Esophagus squamous epithelium (tissue), 5 donors: ENCODE results near the gene NAB2. TPM values are rescaled to one million over a fixed set of nuclear protein-coding genes. Genes with fewer than 3 reads are reported as not detected.
"Not testable (repeated sequence)": the region's sequence is repeated elsewhere in the genome, so short reads cannot be mapped to it uniquely, and the experiment has no call there.

Experiments
- DNase-seq: peaks from one replicate; lab custom pipeline; 2025; lab: John Stamatoyannopoulos, UW
- H3K27ac ChIP-seq, 4 donors: fragments of 200-600 bp; sonication (generic); one replicate each; pipeline ENCODE4 v1.5.1; 2016 to 2019; ENCODE audit warnings: mild to moderate bottlenecking in 1 of 4
- H3K27me3 ChIP-seq, 4 donors: fragments of 200-600 bp; sonication (generic); 1 replicate in 3 of 4; 2 replicates in 1 of 4; pipeline versions ENCODE4 v1.5.1 to v1.6.0; 2017 to 2021; ENCODE audit warnings: antibody characterized with exemption in 1 of 4
- H3K36me3 ChIP-seq, 3 donors: fragments of 200-600 bp; sonication (generic); one replicate each; pipeline ENCODE4 v1.5.1; 2016 to 2019
- H3K4me1 ChIP-seq, 3 donors: fragments of 200-600 bp; sonication (generic); one replicate each; pipeline ENCODE4 v1.5.1; 2017 to 2019
- H3K4me3 ChIP-seq, 4 donors: fragments of 200-600 bp; sonication (generic); 1 replicate in 3 of 4; 2 replicates in 1 of 4; pipeline ENCODE4 v1.5.1; 2016 to 2019; ENCODE audit warnings: mild to moderate bottlenecking in 2 of 4, moderate library complexity in 1 of 4
- H3K9me3 ChIP-seq, 3 donors: fragments of 200-600 bp; sonication (generic); one replicate each; pipeline ENCODE4 v1.5.1; 2016 to 2019
- POLR2A ChIP-seq, 4 donors: fragments of 450-650 bp; IDR thresholded peaks; one replicate each; pipeline ENCODE4 v1.6.1; 2017; ENCODE audit warnings: antibody characterized with exemption in 4 of 4, mild to moderate bottlenecking in 4 of 4, moderate library complexity in 3 of 4
- WGBS, 2 donors: methylation state at CpG; one replicate each; pipeline ENCODE4 v1.1.5; 2018; 5-methylcytosine and 5-hydroxymethylcytosine counted together
- intact Hi-C: fragments of 100-400 bp; cut with DNase I; formaldehyde crosslinking; loops from one replicate; pipeline ENCODE4 v1.15.0; 2022
- total RNA-seq, 4 donors: library from RNA; depleted of rRNA; stranded (reverse); fragments of >200 nt; gene quantifications; one replicate each; pipeline ENCODE4 v1.1.0, GENCODE V29; 2016
- TF ChIP-seq, protein P1 (sequence below), 6 experiments: fragments of 450-650 bp in 4 of 6; fragments of 200-600 bp in 2 of 6; sonication (generic) in 2 of 6; IDR thresholded peaks; one replicate each; pipeline ENCODE4 v1.5.1; 2016 to 2019; ENCODE audit warnings: antibody characterized with exemption in 6 of 6, mild to moderate bottlenecking in 4 of 6, moderate library complexity in 4 of 6
- donor health status: DM: yes; HTN: yes; CAD: no.

The NAB2 gene
- total RNA-seq, 4 donors from 2014 or later: 9.1 to 25.2 (median 13.3) TPM

- no peak for TF ChIP-seq POLR2A (IDR thresholded peaks at IDR 0.05)
- TF ChIP-seq, protein P1, sequence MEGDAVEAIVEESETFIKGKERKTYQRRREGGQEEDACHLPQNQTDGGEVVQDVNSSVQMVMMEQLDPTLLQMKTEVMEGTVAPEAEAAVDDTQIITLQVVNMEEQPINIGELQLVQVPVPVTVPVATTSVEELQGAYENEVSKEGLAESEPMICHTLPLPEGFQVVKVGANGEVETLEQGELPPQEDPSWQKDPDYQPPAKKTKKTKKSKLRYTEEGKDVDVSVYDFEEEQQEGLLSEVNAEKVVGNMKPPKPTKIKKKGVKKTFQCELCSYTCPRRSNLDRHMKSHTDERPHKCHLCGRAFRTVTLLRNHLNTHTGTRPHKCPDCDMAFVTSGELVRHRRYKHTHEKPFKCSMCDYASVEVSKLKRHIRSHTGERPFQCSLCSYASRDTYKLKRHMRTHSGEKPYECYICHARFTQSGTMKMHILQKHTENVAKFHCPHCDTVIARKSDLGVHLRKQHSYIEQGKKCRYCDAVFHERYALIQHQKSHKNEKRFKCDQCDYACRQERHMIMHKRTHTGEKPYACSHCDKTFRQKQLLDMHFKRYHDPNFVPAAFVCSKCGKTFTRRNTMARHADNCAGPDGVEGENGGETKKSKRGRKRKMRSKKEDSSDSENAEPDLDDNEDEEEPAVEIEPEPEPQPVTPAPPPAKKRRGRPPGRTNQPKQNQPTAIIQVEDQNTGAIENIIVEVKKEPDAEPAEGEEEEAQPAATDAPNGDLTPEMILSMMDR (IDR thresholded peaks at IDR 0.05): peak in 4 of 6 experiments; percentile 69 to 95 (median 87)
- intact Hi-C loops: loop anchor here (2.0 kb wide), 1 partner anchor 42 kb away; no protein-coding TSS in a partner anchor
- H3K27me3 ChIP-seq: no peaks in the 10 kb centered on the region
- H3K4me3 ChIP-seq: peak overlapping the region in 3 of 4 donors; percentile 68 to 79 (median 69)
- 65 to 68% methylated on average over 8 to 9 of the region's 9 CpGs for WGBS, 2 donors
- peaks cover 26 to 44% (median 31%) of the 10 kb centered on the region in 3 donors for H3K4me1 ChIP-seq
- no peak for DNase-seq
- H3K9me3 ChIP-seq: no peaks in the 10 kb centered on the region
- peaks cover 0 to 17% (median 0%) of the 10 kb centered on the region in 3 donors for H3K36me3 ChIP-seq
- peak overlapping the region; percentile 98 to 99 (median 99) for H3K27ac ChIP-seq
These were observed 23.8 kb downstream of the NAB2 start for GRCh38 chr12:57112492-57113294.

DNA sequence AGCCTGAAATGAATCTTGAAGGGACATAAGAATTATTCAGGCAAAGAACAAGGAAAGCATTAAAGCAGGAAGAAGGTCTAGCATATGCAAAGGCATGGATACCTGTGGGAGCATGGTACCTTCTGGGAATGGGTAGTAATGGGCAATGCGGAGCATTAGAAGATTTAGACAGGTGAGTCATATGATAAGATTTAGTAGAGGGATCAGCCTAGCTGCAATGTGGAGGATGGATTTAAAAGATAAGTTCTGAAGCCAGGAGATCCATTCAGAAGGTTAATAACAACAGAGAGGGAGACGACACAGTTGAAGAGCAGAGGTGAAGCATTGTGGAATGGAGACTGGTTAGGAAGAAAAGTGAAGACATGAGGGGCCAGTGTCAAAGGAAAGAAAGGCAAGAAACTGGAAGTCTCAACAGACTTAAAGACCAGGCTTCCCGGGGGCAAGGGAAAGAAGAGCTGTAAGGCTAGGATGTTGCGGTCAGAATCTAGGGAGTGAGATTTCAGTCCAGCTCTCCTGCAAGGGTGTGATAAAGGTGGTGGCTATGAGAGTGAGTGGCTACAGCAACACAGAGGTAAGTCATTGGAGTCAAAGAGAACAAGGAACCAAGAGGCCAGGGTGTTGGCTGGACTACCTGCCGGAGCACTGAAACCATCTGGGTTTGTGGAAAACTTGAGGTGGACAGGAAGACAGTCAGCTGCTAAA, 27.8 kb downstream of the NAB2 start:
- Histone ChIP-seq H3K4me1 (peaks cover 5 to 12% (median 7%) of the 10 kb centered on the region in 3 donors), H3K36me3 (no peaks in the 10 kb centered on the region), H3K4me3 (no peak overlapping the region), H3K27me3 (no peaks in the 10 kb centered on the region), H3K9me3 (no peaks in the 10 kb centered on the region), H3K27ac (no peak overlapping the region)
- intact Hi-C loops: no loop called here
- TF ChIP-seq, protein P1 (IDR thresholded peaks at IDR 0.05): no peak
- TF ChIP-seq POLR2A (IDR thresholded peaks at IDR 0.05): no peak
- no peak for DNase-seq
- WGBS, 2 donors: 87 to 92% methylated on average over 4 to 5 of the region's 5 CpGs

GRCh38 chr12:57118711-57119271, 29.9 kb downstream of the NAB2 start:
- Histone ChIP-seq H3K4me3 (no peak overlapping the region), H3K27ac (peak overlapping the region in 1 of 4 donors; percentile 19), H3K4me1 (no peaks in the 10 kb centered on the region), H3K36me3 (no peaks in the 10 kb centered on the region), H3K9me3 (no peaks in the 10 kb centered on the region), H3K27me3 (no peaks in the 10 kb centered on the region)
- no peak for DNase-seq
- TF ChIP-seq, protein P1 (IDR thresholded peaks at IDR 0.05): peak in 1 of 6 experiments; percentile 3
- no peak for TF ChIP-seq POLR2A (IDR thresholded peaks at IDR 0.05)
- 25 to 30% methylated on average over 1 of the region's 1 CpG for WGBS, 2 donors
- intact Hi-C loops: no loop called here

DNA sequence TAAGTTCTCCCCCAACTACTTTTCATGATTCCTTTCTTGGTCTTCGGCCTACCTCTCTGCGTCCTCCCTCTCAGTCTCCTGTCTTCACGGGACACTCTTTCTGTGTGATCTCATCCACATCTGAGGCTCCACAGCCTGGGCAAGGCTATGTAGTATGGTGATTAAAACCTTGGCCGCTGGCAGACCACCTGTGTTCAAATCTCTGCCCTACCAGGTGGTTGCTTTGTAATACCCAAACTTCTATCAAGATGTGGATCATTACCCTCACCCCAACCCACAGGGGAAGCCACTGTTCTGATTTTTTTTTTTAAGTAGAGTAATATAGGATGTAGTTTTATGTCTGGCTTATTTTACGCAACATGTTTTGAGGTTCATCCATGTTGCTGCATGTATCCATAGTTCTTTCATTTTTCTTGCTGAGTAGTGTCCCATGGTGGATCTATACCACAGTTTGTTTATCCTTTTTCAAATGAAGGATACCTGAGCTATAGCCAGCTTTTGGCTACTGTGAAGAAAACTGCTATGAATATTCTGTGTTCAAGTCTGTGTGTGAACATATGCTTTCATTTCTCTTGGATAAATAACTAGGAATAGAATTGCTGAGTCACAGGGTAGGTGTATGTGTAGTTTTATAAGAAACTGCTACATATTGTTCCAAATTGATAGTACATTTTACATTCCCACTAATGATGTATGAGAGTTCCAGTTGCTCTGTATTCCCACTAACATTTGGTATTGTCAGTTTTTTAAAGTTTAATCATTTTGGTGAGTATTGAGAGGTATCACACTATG, 30.6 kb downstream of the NAB2 start:
- 86 to 89% methylated on average over 5 of the region's 5 CpGs for WGBS, 2 donors
- H3K27ac ChIP-seq: peak overlapping the region in 1 of 4 donors; percentile 19
- no peaks in the 10 kb centered on the region for H3K9me3 ChIP-seq
- no peak overlapping the region for H3K4me3 ChIP-seq
- no peak for DNase-seq
- H3K27me3 ChIP-seq: no peaks in the 10 kb centered on the region
- H3K36me3 ChIP-seq: no peaks in the 10 kb centered on the region
- intact Hi-C loops: no loop called here
- no peak for TF ChIP-seq POLR2A (IDR thresholded peaks at IDR 0.05)
- TF ChIP-seq, protein P1 (IDR thresholded peaks at IDR 0.05): no peak
- H3K4me1 ChIP-seq: peaks cover 0 to 3% (median 0%) of the 10 kb centered on the region in 3 donors

DNA sequence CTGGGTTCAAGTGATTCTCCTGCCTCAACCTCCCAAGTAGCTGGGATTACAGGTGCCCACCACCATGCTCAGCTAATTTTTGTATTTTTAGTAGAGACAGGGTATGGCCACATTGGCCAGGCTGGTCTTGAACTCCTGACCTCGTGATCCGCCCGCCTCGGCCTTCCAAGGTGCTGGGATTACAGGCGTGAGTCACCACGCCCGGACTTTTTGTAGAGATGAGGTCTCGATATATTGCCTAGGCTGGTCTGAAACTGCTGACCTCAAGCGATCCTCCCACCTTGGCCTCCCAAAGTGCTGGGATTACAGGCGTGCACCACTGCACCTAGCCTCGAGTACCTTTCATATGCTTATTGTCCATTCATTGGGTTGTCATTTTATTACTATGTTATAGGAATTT, 31.8 kb downstream of the NAB2 start:
- H3K4me3 ChIP-seq, intact Hi-C loops, H3K9me3 ChIP-seq, H3K36me3 ChIP-seq, H3K27me3 ChIP-seq, DNase-seq, H3K27ac ChIP-seq, H3K4me1 ChIP-seq: not testable (repeated sequence)
- 78 to 81% methylated on average over 11 of the region's 11 CpGs for WGBS, 2 donors
